ENCODE results near the gene TMEM132E. TPM values are rescaled to one million over a fixed set of nuclear protein-coding genes. Genes with fewer than 3 reads are reported as not detected.

The TMEM132E gene
- total RNA-seq, 1 experiment from 2014 or later: 0.42 TPM

DNA sequence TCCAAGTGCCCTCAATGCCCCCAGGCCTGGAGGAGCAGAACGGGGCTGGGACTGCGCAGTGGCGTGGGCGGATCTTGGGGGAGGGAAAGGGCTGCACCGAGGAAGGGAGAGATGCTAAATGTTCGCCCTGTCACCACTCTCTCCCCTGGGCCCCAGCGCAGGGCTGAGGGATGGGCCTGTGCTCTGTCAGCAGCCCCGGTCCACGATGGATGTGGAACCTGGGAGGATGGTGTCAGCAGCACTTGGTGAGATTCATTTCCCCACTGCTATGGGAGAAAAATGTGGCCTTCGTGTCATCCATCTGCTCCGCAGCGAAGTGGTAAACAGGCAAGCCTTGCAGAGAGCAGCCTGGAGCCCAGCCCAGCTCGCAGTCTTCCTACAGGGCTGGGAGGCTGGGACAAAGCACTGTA lies 72.0 kb downstream of the TMEM132E start:
- no peak overlapping the region for H4K8ac ChIP-seq (replicated peaks; ENCODE audit: insufficient read length, low read depth, low read length)
- no peak overlapping the region for H2BK5ac ChIP-seq (ENCODE audit: insufficient read length, low read length)
- no peak overlapping the region for H3K14ac ChIP-seq (ENCODE audit: insufficient read depth, low read length)
- H3K4me3 Mint-ChIP-seq: no peak overlapping the region
- no peak overlapping the region for H2BK15ac ChIP-seq (ENCODE audit: low read depth, low read length)
- no peak for DNase-seq
- H3K9ac ChIP-seq (ENCODE audit: extremely low read depth, insufficient read length, low read length): no peak overlapping the region
- H2BK120ac ChIP-seq (ENCODE audit: low read depth, low read length, poor library complexity, severe bottlenecking): no peak overlapping the region
- peaks cover 3 to 6% of the 10 kb centered on the region in 2 experiments; a peak in 3 of 5 replicates for H3K9me3 Mint-ChIP-seq
- no peaks in the 10 kb centered on the region; a peak in 1 of 7 replicates for H3K36me3 Mint-ChIP-seq (ENCODE audit: insufficient read depth in 1 of 3, low read depth in 3 of 3)
- no peaks in the 10 kb centered on the region for H3K23me2 ChIP-seq (ENCODE audit: insufficient read length, low read depth, low read length, poor library complexity, severe bottlenecking)
- no peak overlapping the region for H3K18ac ChIP-seq (ENCODE audit: insufficient read length, low read depth, low read length)
- no peaks in the 10 kb centered on the region for H3K27me3 ChIP-seq (ENCODE audit: insufficient read depth, low read length)
- H2BK12ac ChIP-seq (ENCODE audit: insufficient read length, low read depth, low read length): no peak overlapping the region
- no CpG with 5 or more reads among the region's 13 CpGs for WGBS (ENCODE audit: extremely low coverage, insufficient read length, low lambda C conversion rate)
- no peaks in the 10 kb centered on the region for H3K9me3 ChIP-seq (ENCODE audit: control insufficient read depth, low read depth, low read length)
- H4K5ac ChIP-seq (ENCODE audit: insufficient read length, low read depth, low read length): no peak overlapping the region
- no peak overlapping the region for H2BK20ac ChIP-seq (ENCODE audit: low read depth, low read length, poor library complexity, severe bottlenecking)
- H3K4ac ChIP-seq (ENCODE audit: low read depth, low read length): no peak overlapping the region
- H4K91ac ChIP-seq (ENCODE audit: insufficient read length, low read depth, low read length): no peak overlapping the region
- H4K20me1 ChIP-seq (ENCODE audit: control insufficient read depth, insufficient read depth, insufficient read length): no peaks in the 10 kb centered on the region
- no peak overlapping the region for H3T11ph ChIP-seq (ENCODE audit: low read length)
- no peak overlapping the region; a peak in 1 of 7 replicates for H3K27ac Mint-ChIP-seq
- peaks cover 4 to 12% of the 10 kb centered on the region in 2 experiments; a peak in 3 of 4 replicates for H3K4me1 Mint-ChIP-seq
- no peaks in the 10 kb centered on the region for H3K4me1 ChIP-seq (ENCODE audit: insufficient read depth, low read length)
- TF ChIP-seq, protein P1, sequence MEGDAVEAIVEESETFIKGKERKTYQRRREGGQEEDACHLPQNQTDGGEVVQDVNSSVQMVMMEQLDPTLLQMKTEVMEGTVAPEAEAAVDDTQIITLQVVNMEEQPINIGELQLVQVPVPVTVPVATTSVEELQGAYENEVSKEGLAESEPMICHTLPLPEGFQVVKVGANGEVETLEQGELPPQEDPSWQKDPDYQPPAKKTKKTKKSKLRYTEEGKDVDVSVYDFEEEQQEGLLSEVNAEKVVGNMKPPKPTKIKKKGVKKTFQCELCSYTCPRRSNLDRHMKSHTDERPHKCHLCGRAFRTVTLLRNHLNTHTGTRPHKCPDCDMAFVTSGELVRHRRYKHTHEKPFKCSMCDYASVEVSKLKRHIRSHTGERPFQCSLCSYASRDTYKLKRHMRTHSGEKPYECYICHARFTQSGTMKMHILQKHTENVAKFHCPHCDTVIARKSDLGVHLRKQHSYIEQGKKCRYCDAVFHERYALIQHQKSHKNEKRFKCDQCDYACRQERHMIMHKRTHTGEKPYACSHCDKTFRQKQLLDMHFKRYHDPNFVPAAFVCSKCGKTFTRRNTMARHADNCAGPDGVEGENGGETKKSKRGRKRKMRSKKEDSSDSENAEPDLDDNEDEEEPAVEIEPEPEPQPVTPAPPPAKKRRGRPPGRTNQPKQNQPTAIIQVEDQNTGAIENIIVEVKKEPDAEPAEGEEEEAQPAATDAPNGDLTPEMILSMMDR (conservative IDR thresholded peaks at IDR 0.05): no peak
- H3K4me2 ChIP-seq (ENCODE audit: insufficient read depth, insufficient read length, low read length): no peak overlapping the region
- H3K23ac ChIP-seq (ENCODE audit: insufficient read length, low read depth, low read length): no peak overlapping the region
- no peaks in the 10 kb centered on the region for H3K79me2 ChIP-seq (ENCODE audit: insufficient read depth, low read length)
- H3K56ac ChIP-seq (ENCODE audit: insufficient read length, low read depth, low read length): no peak overlapping the region
- H3K27me3 Mint-ChIP-seq (ENCODE audit: low read depth): peaks cover 39% of the 10 kb centered on the region
- H2AFZ ChIP-seq (ENCODE audit: low read length): no peak overlapping the region
- no peaks in the 10 kb centered on the region for H3K79me1 ChIP-seq (ENCODE audit: insufficient read depth, low read depth, low read length, poor library complexity, severe bottlenecking)
- no peak overlapping the region for H3K27ac ChIP-seq (ENCODE audit: insufficient read length, low read depth, low read length)
- no peak overlapping the region for H2AK5ac ChIP-seq (ENCODE audit: insufficient read length, low read length)
